GM10248 (cell line): Measurements from ENCODE around the gene RAB42.
"Not testable (repeated sequence)": the region's sequence is repeated elsewhere in the genome, so short reads cannot be mapped to it uniquely, and the experiment has no call there.

ENCODE experiments used
- CTCF ChIA-PET: fragments of 300-600 bp; sonication (Branson Sonifier 250); formaldehyde crosslinking; extraction: SDS; loops from one replicate; lab custom pipeline; 2021; ENCODE audit warnings: antibody characterized with exemption; lab: Yijun Ruan, JAX
- POLR2A ChIA-PET: fragments of 350-650 bp; sonication (Branson Sonifier 250); formaldehyde crosslinking; extraction: SDS; loops from one replicate; lab custom pipeline; 2020; ENCODE audit warnings: antibody characterized with exemption; lab: Yijun Ruan, JAX
- DNase-seq: peaks from one replicate; pipeline ENCODE4 v3.0.0; 2012; ENCODE audit errors: extremely low spot score
- CTCF ChIP-seq: IDR thresholded peaks from 2 replicates; pipeline ENCODE4 v1.5.1; 2012; ENCODE audit warnings: mild to moderate bottlenecking, low read depth; ENCODE audit errors: extremely low read depth, missing control alignments, control extremely low read depth

RAB42 gene

GRCh38 chr1:28560886-28561285, 31.2 kb upstream of the RAB42 start:
- ChIA-PET CTCF (interaction anchor here (0.9 to 1.8 kb wide), 3 partner anchors 18 to 30 kb away, joined by 3 to 7 read pairs (median 3); no protein-coding TSS in a partner anchor), POLR2A (interaction anchor here (0.5 to 1.0 kb wide), 2 partner anchors 19 to 20 kb away, joined by 4 to 5 read pairs; no protein-coding TSS in a partner anchor)
- TF ChIP-seq CTCF, result no peak
- no peak for DNase-seq

- no peak for DNase-seq
- POLR2A ChIA-PET, result interaction anchor here (1.3 to 2.7 kb wide), 2 partner anchors 15 to 17 kb away, joined by 10 read pairs; no protein-coding TSS in a partner anchor
- no peak for TF ChIP-seq CTCF
- CTCF ChIA-PET, result interaction anchor here (1.4 kb wide), 1 partner anchor 17 kb away, joined by 4 read pairs; no protein-coding TSS in a partner anchor
These were observed 27.8 kb upstream of the RAB42 start for GRCh38 chr1:28564310-28564709.

- ChIA-PET CTCF (interaction anchor here (1.0 to 1.4 kb wide), 2 partner anchors 12 to 18 kb away, joined by 3 to 4 read pairs; partner anchors contain the start of gene TRNAU1AP), POLR2A (interaction anchor here (1.3 to 2.7 kb wide), 2 partner anchors 14 to 16 kb away, joined by 10 read pairs; no protein-coding TSS in a partner anchor)
- no peak for DNase-seq
- TF ChIP-seq CTCF, result no peak
These were observed 27.0 kb upstream of the RAB42 start for GRCh38 chr1:28565040-28565439.

GRCh38 chr1:28565726-28566125, 26.3 kb upstream of the RAB42 start:
- POLR2A ChIA-PET, result interaction anchor here (1.3 to 2.7 kb wide), 2 partner anchors 13 to 16 kb away, joined by 10 read pairs; no protein-coding TSS in a partner anchor
- no peak for TF ChIP-seq CTCF
- CTCF ChIA-PET, result interaction anchor here (1.0 kb wide), 1 partner anchor 13 kb away, joined by 3 read pairs; the partner anchor contains the start of gene TRNAU1AP
- no peak for DNase-seq

GRCh38 chr1:28566931-28567330, 25.1 kb upstream of the RAB42 start:
- ChIA-PET POLR2A (interaction anchor here (1.2 kb wide), 1 partner anchor 14 kb away, joined by 7 read pairs; no protein-coding TSS in a partner anchor), CTCF (interaction anchor here (1.0 kb wide), 2 partner anchors 10 to 14 kb away, joined by 3 to 4 read pairs; no protein-coding TSS in a partner anchor)
- no peak for TF ChIP-seq CTCF
- no peak for DNase-seq

- ChIA-PET POLR2A (interaction anchor here (4.8 kb wide), 1 partner anchor 8 kb away, joined by 45 read pairs; no protein-coding TSS in a partner anchor), CTCF (interaction anchor here (1.1 to 1.2 kb wide), 2 partner anchors 8 to 10 kb away, joined by 3 to 6 read pairs; no protein-coding TSS in a partner anchor)
- no peak for TF ChIP-seq CTCF
- no peak for DNase-seq
These were observed 20.2 kb upstream of the RAB42 start for GRCh38 chr1:28571911-28572310.

- ChIA-PET CTCF (interaction anchor here (1.2 kb wide), 1 partner anchor 9 kb away, joined by 3 read pairs; no protein-coding TSS in a partner anchor), POLR2A (interaction anchor here (4.8 kb wide), 1 partner anchor 7 kb away, joined by 45 read pairs; no protein-coding TSS in a partner anchor)
- DNase-seq, result not testable (repeated sequence)
These were observed 19.2 kb upstream of the RAB42 start for GRCh38 chr1:28572891-28573290.
